Measurements from ENCODE around the gene NDST1. TPM values are rescaled to one million over a fixed set of nuclear protein-coding genes. Genes with fewer than 3 reads are reported as not detected.

The NDST1 gene
- polyA plus RNA-seq, 1 of the 3 experiments (the other 2 are of a cell fraction), result 29.2 TPM

- Histone ChIP-seq H3K4me2 (no peak overlapping the region), H3K4me3 (ENCODE audit: low read depth in 2 of 2, low read length in 1 of 2) (no peak overlapping the region), H3K9me3 (no peaks in the 10 kb centered on the region), H2AFZ (ENCODE audit: low read depth) (no peak overlapping the region), H3K9ac (no peak overlapping the region), H3K4me1 (ENCODE audit: control insufficient read depth in 1 of 2, insufficient read depth in 2 of 2, low read depth in 1 of 2, low read length in 1 of 2) (no peaks in the 10 kb centered on the region), H3F3A (replicated peaks; ENCODE audit: insufficient read depth) (no peaks in the 10 kb centered on the region), H3K79me2 (ENCODE audit: insufficient read depth) (peaks cover 41% of the 10 kb centered on the region), H4K20me1 (ENCODE audit: insufficient read depth) (peaks cover 27% of the 10 kb centered on the region), H3K9me2 (no peaks in the 10 kb centered on the region), H3K27me3 (ENCODE audit: insufficient read depth) (no peaks in the 10 kb centered on the region), H3K36me3 (replicated peaks in 1 of 2; ENCODE audit: control insufficient read depth in 1 of 2, insufficient read depth in 2 of 2, low read length in 1 of 2) (peaks cover 29 to 41% of the 10 kb centered on the region in 2 experiments), H3K27ac (ENCODE audit: low read depth in 2 of 2, low read length in 1 of 2) (no peak overlapping the region)
- DNase-seq, result no peak
- TF ChIP-seq EP300 (IDR thresholded peaks at IDR 0.05; ENCODE audit: borderline replicate concordance in 1 of 2, low read depth in 1 of 2, low read length in 1 of 2), result no peak
- TF ChIP-seq ZBTB33 (IDR thresholded peaks at IDR 0.05; ENCODE audit: borderline replicate concordance, low read depth), result no peak
- TF ChIP-seq GABPA (IDR thresholded peaks at IDR 0.05; ENCODE audit: low read depth), result no peak
- no peak for TF ChIP-seq TAF1 (IDR thresholded peaks at IDR 0.05; ENCODE audit: borderline replicate concordance, low read depth, low read length)
- TF ChIP-seq RXRA (IDR thresholded peaks at IDR 0.05; ENCODE audit: borderline replicate concordance, low read depth), result no peak
- no peak for TF ChIP-seq YY1 (IDR thresholded peaks at IDR 0.05; ENCODE audit: low read depth)
- TF ChIP-seq TEAD4 (IDR thresholded peaks at IDR 0.05; ENCODE audit: borderline replicate concordance, insufficient read depth), result no peak
- TF ChIP-seq, protein P1, sequence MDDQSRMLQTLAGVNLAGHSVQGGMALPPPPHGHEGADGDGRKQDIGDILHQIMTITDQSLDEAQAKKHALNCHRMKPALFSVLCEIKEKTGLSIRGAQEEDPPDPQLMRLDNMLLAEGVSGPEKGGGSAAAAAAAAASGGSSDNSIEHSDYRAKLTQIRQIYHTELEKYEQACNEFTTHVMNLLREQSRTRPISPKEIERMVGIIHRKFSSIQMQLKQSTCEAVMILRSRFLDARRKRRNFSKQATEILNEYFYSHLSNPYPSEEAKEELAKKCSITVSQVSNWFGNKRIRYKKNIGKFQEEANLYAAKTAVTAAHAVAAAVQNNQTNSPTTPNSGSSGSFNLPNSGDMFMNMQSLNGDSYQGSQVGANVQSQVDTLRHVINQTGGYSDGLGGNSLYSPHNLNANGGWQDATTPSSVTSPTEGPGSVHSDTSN (IDR thresholded peaks at IDR 0.05), result no peak
- TF ChIP-seq, protein P2, sequence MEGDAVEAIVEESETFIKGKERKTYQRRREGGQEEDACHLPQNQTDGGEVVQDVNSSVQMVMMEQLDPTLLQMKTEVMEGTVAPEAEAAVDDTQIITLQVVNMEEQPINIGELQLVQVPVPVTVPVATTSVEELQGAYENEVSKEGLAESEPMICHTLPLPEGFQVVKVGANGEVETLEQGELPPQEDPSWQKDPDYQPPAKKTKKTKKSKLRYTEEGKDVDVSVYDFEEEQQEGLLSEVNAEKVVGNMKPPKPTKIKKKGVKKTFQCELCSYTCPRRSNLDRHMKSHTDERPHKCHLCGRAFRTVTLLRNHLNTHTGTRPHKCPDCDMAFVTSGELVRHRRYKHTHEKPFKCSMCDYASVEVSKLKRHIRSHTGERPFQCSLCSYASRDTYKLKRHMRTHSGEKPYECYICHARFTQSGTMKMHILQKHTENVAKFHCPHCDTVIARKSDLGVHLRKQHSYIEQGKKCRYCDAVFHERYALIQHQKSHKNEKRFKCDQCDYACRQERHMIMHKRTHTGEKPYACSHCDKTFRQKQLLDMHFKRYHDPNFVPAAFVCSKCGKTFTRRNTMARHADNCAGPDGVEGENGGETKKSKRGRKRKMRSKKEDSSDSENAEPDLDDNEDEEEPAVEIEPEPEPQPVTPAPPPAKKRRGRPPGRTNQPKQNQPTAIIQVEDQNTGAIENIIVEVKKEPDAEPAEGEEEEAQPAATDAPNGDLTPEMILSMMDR (IDR thresholded peaks at IDR 0.05), result no peak
- no peak for TF ChIP-seq RAD21 (IDR thresholded peaks at IDR 0.05; ENCODE audit: low read length)
- TF ChIP-seq IRF3 (IDR thresholded peaks at IDR 0.05; ENCODE audit: low read depth, low read length), result no peak
- no peak for TF ChIP-seq NFIC (IDR thresholded peaks at IDR 0.05; ENCODE audit: borderline replicate concordance)
- TF ChIP-seq USF2 (IDR thresholded peaks at IDR 0.05; ENCODE audit: borderline replicate concordance, low read depth, low read length), result no peak
- no peak for TF ChIP-seq ELF1 (IDR thresholded peaks at IDR 0.05)
- no peak for TF ChIP-seq CHD2 (IDR thresholded peaks at IDR 0.05; ENCODE audit: low read length, partially characterized antibody)
- TF ChIP-seq RFX5 (IDR thresholded peaks at IDR 0.05; ENCODE audit: low read length), result no peak
- no peak for TF ChIP-seq EZH2phosphoT487 (IDR thresholded peaks at IDR 0.05; ENCODE audit: borderline replicate concordance, low read depth)
- TF ChIP-seq, protein P3, sequence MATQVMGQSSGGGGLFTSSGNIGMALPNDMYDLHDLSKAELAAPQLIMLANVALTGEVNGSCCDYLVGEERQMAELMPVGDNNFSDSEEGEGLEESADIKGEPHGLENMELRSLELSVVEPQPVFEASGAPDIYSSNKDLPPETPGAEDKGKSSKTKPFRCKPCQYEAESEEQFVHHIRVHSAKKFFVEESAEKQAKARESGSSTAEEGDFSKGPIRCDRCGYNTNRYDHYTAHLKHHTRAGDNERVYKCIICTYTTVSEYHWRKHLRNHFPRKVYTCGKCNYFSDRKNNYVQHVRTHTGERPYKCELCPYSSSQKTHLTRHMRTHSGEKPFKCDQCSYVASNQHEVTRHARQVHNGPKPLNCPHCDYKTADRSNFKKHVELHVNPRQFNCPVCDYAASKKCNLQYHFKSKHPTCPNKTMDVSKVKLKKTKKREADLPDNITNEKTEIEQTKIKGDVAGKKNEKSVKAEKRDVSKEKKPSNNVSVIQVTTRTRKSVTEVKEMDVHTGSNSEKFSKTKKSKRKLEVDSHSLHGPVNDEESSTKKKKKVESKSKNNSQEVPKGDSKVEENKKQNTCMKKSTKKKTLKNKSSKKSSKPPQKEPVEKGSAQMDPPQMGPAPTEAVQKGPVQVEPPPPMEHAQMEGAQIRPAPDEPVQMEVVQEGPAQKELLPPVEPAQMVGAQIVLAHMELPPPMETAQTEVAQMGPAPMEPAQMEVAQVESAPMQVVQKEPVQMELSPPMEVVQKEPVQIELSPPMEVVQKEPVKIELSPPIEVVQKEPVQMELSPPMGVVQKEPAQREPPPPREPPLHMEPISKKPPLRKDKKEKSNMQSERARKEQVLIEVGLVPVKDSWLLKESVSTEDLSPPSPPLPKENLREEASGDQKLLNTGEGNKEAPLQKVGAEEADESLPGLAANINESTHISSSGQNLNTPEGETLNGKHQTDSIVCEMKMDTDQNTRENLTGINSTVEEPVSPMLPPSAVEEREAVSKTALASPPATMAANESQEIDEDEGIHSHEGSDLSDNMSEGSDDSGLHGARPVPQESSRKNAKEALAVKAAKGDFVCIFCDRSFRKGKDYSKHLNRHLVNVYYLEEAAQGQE (IDR thresholded peaks at IDR 0.05; ENCODE audit: low read depth, low read length), result no peak
- no peak for TF ChIP-seq GATA2 (CRISPR knock-in tag; IDR thresholded peaks at IDR 0.05)
- 96% methylated on average over 9 of the region's 9 CpGs for WGBS (ENCODE audit: low lambda C conversion rate)
- ChIA-PET POLR2A (no interaction called here), CTCF (interaction anchor here (1.2 to 2.2 kb wide), 4 partner anchors 13 to 138 kb away, joined by 3 to 8 read pairs (median 3); no protein-coding TSS in a partner anchor)
These were observed 23.1 kb downstream of the NDST1 start for GRCh38 chr5:150530951-150531588.
